Left lung (tissue), 10 donors: Measurements from ENCODE around the gene TMEM138. TPM values are rescaled to one million over a fixed set of nuclear protein-coding genes. Genes with fewer than 3 reads are reported as not detected.

ENCODE experiments used
- ATAC-seq: fragments of 200-7000 bp; cut with Tn5 transposase; one replicate; pipeline ENCODE4 v1.9.1; 2020; ENCODE audit warnings: moderate library complexity
- DNase-seq, 4 donors: peaks; one replicate each; pipeline ENCODE4 v3.0.0-alpha.2; 2013 to 2020
- H3K27ac ChIP-seq, 2 donors: fragments of 200-600 bp; sonication (generic) in 1 of 2; one replicate each; pipeline versions ENCODE4 v1.5.0 to v1.8.0; 2020 to 2021
- H3K27me3 ChIP-seq, 2 donors: fragments of 200-600 bp; sonication (generic) in 1 of 2; one replicate each; pipeline versions ENCODE4 v1.5.0 to v1.8.0; 2020 to 2021
- H3K36me3 ChIP-seq, 2 donors: fragments of 200-600 bp; sonication (generic) in 1 of 2; one replicate each; pipeline versions ENCODE4 v1.5.0 to v1.8.0; 2020 to 2021
- H3K4me1 ChIP-seq, 2 donors: fragments of 200-600 bp; one replicate each; pipeline ENCODE4 v1.8.0; 2021
- H3K4me3 ChIP-seq, 2 donors: fragments of 200-600 bp; sonication (generic) in 1 of 2; one replicate each; pipeline versions ENCODE4 v1.5.0 to v1.8.0; 2020 to 2021; ENCODE audit warnings: mild to moderate bottlenecking in 1 of 2
- H3K9me3 ChIP-seq, 2 donors: fragments of 200-600 bp; sonication (generic) in 1 of 2; one replicate each; pipeline versions ENCODE4 v1.5.0 to v1.8.0; 2020 to 2021
- intact Hi-C, 2 donors: fragments of 100-400 bp; cut with DNase I; formaldehyde crosslinking; loops; one replicate each; pipeline versions ENCODE4 v1.11.2 to v1.14.2; 2022
- polyA plus RNA-seq, 6 donors: library from polyadenylated mRNA; unstranded; fragments of 120-200 nt; gene quantifications; one replicate each; pipeline ENCODE4 v1.2.1, GENCODE V29; 2013; ENCODE audit not compliant: insufficient read length in 6 of 6
- total RNA-seq, 2 donors: library from RNA; stranded (reverse); fragmentation: NEBNext Ultra II Directional; extraction: Animal tissue kit (Norgen Biotek cat#: 25700); gene quantifications; one replicate each; pipeline ENCODE4 v1.2.1, GENCODE V29; 2021
- TF ChIP-seq, protein P1 (sequence below), 2 donors: fragments of 200-600 bp; sonication (generic) in 1 of 2; IDR thresholded peaks; one replicate each; pipeline versions ENCODE4 v1.5.0 to v1.8.0; 2021; ENCODE audit warnings: antibody characterized with exemption in 2 of 2
- donor health status: DM: no; HTN: yes; CAD: no.
- donor health status: DM: no; HTN: no; CAD: no.

The TMEM138 gene
- total and polyA plus RNA-seq, 8 donors: 37.5 to 50.5 (median 43.2) TPM

GRCh38 chr11:61336171-61336935, 25.8 kb upstream of the TMEM138 start:
- peak; percentile 78 for ATAC-seq
- TF ChIP-seq, protein P1, sequence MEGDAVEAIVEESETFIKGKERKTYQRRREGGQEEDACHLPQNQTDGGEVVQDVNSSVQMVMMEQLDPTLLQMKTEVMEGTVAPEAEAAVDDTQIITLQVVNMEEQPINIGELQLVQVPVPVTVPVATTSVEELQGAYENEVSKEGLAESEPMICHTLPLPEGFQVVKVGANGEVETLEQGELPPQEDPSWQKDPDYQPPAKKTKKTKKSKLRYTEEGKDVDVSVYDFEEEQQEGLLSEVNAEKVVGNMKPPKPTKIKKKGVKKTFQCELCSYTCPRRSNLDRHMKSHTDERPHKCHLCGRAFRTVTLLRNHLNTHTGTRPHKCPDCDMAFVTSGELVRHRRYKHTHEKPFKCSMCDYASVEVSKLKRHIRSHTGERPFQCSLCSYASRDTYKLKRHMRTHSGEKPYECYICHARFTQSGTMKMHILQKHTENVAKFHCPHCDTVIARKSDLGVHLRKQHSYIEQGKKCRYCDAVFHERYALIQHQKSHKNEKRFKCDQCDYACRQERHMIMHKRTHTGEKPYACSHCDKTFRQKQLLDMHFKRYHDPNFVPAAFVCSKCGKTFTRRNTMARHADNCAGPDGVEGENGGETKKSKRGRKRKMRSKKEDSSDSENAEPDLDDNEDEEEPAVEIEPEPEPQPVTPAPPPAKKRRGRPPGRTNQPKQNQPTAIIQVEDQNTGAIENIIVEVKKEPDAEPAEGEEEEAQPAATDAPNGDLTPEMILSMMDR (IDR thresholded peaks at IDR 0.05): peak; percentile 97 to 98
- no peak overlapping the region for H3K4me3 ChIP-seq
- peaks cover 3 to 33% of the 10 kb centered on the region in 2 donors for H3K4me1 ChIP-seq
- peak overlapping the region in 1 of 2 donors; percentile 34 for H3K27ac ChIP-seq
- H3K27me3 ChIP-seq: no peaks in the 10 kb centered on the region
- H3K9me3 ChIP-seq: no peaks in the 10 kb centered on the region
- DNase-seq: peak; percentile 66 to 94 (median 81)
- peaks cover 0 to 15% of the 10 kb centered on the region in 2 donors for H3K36me3 ChIP-seq
- intact Hi-C loops: loop anchor here in 1 of 2 donors (2.0 kb wide), 1 partner anchor 48 kb away; no protein-coding TSS in a partner anchor

DNA sequence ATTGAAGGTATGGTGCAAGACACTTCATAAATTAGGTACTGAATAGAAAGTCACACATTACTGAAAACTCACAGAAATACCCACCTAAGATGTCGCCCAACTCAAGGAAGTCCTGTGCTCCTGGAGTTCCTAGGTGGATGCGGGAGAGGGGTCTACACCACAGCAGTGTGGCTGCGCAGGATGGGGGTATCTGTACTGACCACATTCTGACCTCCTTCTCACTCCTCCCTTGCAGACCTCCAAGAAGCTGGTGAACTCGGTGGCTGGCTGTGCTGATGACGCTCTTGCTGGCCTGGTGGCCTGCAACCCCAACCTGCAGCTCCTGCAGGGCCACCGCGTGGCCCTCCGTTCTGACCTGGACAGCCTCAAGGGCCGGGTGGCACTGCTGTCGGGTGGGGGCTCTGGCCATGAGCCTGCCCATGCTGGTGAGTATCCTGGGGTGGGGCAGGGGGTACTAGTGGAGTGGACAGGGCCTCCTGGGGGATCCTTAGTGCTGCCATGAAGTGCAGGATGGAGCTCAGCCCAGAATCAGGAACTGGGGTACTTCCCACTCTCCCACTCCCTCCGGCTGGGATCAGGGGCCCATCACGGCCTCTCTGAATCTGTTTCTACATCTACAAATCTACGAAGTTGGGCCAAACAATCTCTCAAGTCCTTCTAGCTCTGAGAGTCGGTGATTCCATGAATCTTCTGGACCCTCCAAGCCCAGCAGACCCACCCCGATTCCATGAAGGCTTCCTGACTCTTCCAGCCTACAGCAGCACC, 24.3 kb upstream of the TMEM138 start:
- intact Hi-C loops: loop anchor here in 1 of 2 donors (2.0 kb wide), 1 partner anchor 47 kb away; no protein-coding TSS in a partner anchor
- H3K36me3 ChIP-seq: peaks cover 0 to 31% of the 10 kb centered on the region in 2 donors
- H3K27ac ChIP-seq: no peak overlapping the region
- ATAC-seq (no peak), DNase-seq (peak in 1 of 4 donors; percentile 24)
- H3K4me3 ChIP-seq: no peak overlapping the region
- H3K27me3 ChIP-seq: no peaks in the 10 kb centered on the region
- TF ChIP-seq, protein P1 (IDR thresholded peaks at IDR 0.05): no peak
- H3K9me3 ChIP-seq: no peaks in the 10 kb centered on the region
- peaks cover 0 to 21% of the 10 kb centered on the region in 2 donors for H3K4me1 ChIP-seq

DNA sequence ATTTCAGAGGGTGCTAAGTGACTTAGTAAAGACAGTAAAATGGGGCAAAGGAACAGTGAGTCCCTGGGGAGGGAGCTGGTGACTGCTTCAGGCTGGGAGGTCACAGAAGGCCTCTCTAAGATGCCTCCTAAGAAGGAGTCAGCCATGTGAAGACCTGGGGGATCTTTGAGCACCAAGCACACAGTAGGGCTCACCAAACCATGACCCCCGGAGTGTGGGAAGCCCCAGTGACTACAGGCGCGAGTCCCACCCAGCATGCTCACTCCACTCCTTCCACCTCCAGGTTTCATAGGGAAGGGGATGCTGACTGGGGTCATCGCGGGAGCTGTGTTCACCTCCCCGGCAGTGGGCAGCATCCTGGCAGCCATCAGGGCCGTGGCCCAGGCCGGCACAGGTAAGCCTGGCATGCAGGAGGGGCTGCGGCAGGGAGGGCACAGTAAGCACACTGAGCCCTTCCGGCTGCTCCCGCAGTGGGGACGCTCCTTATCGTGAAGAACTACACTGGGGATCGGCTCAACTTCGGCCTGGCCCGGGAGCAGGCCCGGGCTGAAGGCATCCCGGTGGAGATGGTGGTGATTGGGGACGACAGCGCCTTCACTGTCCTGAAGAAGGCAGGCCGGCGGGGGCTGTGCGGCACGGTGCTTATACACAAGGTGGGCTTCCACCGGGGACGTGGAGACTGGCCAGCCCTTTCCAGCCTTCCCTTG, 23.2 kb upstream of the TMEM138 start:
- no peak for DNase-seq
- TF ChIP-seq, protein P1 (IDR thresholded peaks at IDR 0.05): no peak

GRCh38 chr11:61339490-61339878, 22.7 kb upstream of the TMEM138 start:
- ATAC-seq (no peak), DNase-seq (no peak)
- no peak overlapping the region for H3K4me3 ChIP-seq
- intact Hi-C loops: no loop called here
- H3K9me3 ChIP-seq: no peaks in the 10 kb centered on the region
- H3K36me3 ChIP-seq: peaks cover 0 to 41% of the 10 kb centered on the region in 2 donors
- H3K4me1 ChIP-seq: peaks cover 0 to 11% of the 10 kb centered on the region in 2 donors
- no peaks in the 10 kb centered on the region for H3K27me3 ChIP-seq
- H3K27ac ChIP-seq: no peak overlapping the region
- TF ChIP-seq, protein P1 (IDR thresholded peaks at IDR 0.05): no peak

More for the DNA sequence above, 23.2 kb upstream of the TMEM138 start:
- no peak overlapping the region for H3K27ac ChIP-seq
- intact Hi-C loops: no loop called here
- H3K4me3 ChIP-seq: no peak overlapping the region
- no peak for ATAC-seq
- H3K27me3 ChIP-seq: no peaks in the 10 kb centered on the region
- peaks cover 0 to 41% of the 10 kb centered on the region in 2 donors for H3K36me3 ChIP-seq
- H3K9me3 ChIP-seq: no peaks in the 10 kb centered on the region
- peaks cover 0 to 15% of the 10 kb centered on the region in 2 donors for H3K4me1 ChIP-seq
